ENCODE results near the gene GRID1. TPM values are rescaled to one million over a fixed set of nuclear protein-coding genes. Genes with fewer than 3 reads are reported as not detected.

GRID1 gene
- total and polyA plus RNA-seq, 2 experiments from 2014 or later, result not detected

DNA sequence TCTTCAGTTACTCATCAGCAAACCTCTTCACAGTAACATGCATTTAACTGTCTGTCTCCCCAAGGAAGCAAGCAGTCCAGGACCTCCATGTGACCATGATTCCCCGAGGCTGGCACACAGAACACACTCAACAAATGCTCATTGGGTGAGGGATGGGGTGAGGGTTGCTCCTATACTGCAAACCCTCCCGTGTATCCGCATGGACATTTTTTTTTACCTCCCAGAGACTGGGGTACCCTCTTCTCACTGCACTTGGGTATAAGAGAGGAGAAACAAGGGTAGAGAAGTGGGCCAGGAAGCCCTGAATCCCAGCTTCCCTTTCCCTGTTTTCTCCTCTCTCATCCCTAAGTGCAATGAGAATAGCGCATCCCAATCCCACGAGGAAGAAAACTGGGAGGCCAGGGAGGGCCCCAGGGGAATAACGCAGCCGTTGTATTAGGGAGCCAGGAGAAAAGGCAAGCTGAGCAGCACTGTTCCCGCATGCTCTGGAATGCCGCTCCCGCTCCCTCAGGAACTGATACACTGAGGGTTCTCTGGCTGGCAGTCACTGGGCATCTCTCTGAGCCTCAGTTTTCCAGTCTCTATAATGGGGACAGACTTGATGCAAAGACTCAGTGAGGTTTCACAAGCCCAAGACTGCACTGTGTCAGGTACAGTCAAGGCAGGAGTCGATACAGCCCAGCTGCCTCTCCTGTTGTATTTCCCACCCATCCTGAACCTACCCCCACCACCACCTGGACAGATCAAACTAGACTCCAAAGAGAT is 134.6 kb downstream of the GRID1 start:
- Histone ChIP-seq H3K4me2 (ENCODE audit: unreplicated experiment) (no peak overlapping the region), H3K27ac (no peak overlapping the region), H3K9me3 (ENCODE audit: low read depth) (no peaks in the 10 kb centered on the region), H3K4me3 (no peak overlapping the region), H3K27me3 (replicated peaks; ENCODE audit: insufficient read depth) (no peaks in the 10 kb centered on the region), H3K4me1 (ENCODE audit: insufficient read depth) (no peaks in the 10 kb centered on the region), H3F3A (ENCODE audit: insufficient read depth) (no peaks in the 10 kb centered on the region), H2AFZ (no peak overlapping the region), H3K36me3 (ENCODE audit: low read depth) (no peaks in the 10 kb centered on the region), H3K9ac (no peak overlapping the region), H3K79me2 (ENCODE audit: insufficient read depth) (no peaks in the 10 kb centered on the region), H4K20me1 (ENCODE audit: insufficient read depth) (no peaks in the 10 kb centered on the region), H3K9me2 (ENCODE audit: insufficient read depth) (no peaks in the 10 kb centered on the region)
- DNase-seq, result no peak
- WGBS, 2 experiments (ENCODE audit: low coverage in 1 of 2, low lambda C conversion rate in 2 of 2, missing lambda C conversion rate in 2 of 2), result 42 to 45% methylated on average over 10 to 11 of the region's 11 CpGs
- in situ Hi-C loops (cut with MboI), result no loop called here
- TF ChIP-seq EZH2 (IDR thresholded peaks at IDR 0.05; ENCODE audit: insufficient read depth, poor library complexity, severe bottlenecking), result no peak
- no peak for TF ChIP-seq EZH2phosphoT487 (IDR thresholded peaks at IDR 0.05; ENCODE audit: insufficient read depth, low read depth)

DNA sequence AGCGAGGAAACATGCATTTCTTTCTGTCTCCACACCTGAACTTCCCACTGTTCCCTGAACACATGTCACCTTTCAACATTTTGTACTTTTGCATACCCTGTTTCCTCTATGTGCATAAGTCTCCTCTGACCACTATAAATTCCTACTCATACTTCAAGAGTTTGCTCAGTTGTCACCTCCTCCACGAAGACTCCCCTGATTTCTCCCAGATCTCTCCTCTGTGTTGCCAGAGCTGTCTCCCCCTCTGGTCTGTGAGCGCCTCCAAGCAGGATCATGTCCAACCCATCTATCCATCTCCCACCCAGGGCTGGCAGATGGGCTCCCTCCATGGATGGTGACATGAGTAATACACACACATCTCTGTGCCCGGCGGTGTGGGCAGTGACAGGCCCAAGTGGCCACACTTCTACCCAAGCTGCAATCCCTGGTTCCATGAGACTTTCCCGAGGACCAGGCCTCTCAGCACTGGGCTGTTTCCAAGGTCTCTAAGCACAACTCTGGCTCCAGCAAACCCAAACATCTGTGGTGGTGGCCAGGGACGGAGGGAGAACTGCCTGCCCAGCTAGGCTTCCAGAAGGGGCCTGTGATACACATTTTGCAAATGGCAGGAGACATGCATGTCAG is 135.9 kb downstream of the GRID1 start:
- Histone ChIP-seq H3K4me2 (ENCODE audit: unreplicated experiment) (no peak overlapping the region), H4K20me1 (ENCODE audit: insufficient read depth) (no peaks in the 10 kb centered on the region), H3K27me3 (replicated peaks; ENCODE audit: insufficient read depth) (no peaks in the 10 kb centered on the region), H3K9me2 (ENCODE audit: insufficient read depth) (no peaks in the 10 kb centered on the region), H2AFZ (no peak overlapping the region), H3K4me3 (no peak overlapping the region), H3F3A (ENCODE audit: insufficient read depth) (no peaks in the 10 kb centered on the region), H3K36me3 (ENCODE audit: low read depth) (no peaks in the 10 kb centered on the region), H3K4me1 (ENCODE audit: insufficient read depth) (no peaks in the 10 kb centered on the region; the same call in 1 of the 2 replicates), H3K9me3 (ENCODE audit: low read depth) (no peaks in the 10 kb centered on the region), H3K9ac (no peak overlapping the region), H3K79me2 (ENCODE audit: insufficient read depth) (no peaks in the 10 kb centered on the region), H3K27ac (no peak overlapping the region)
- in situ Hi-C loops (cut with MboI), result no loop called here
- DNase-seq, result no peak
- TF ChIP-seq EZH2 (IDR thresholded peaks at IDR 0.05; ENCODE audit: insufficient read depth, poor library complexity, severe bottlenecking) (no peak), EZH2phosphoT487 (IDR thresholded peaks at IDR 0.05; ENCODE audit: insufficient read depth, low read depth) (no peak)
- 47 to 51% methylated on average over 6 to 7 of the region's 7 CpGs for WGBS, 2 experiments (ENCODE audit: low coverage in 1 of 2, low lambda C conversion rate in 2 of 2, missing lambda C conversion rate in 2 of 2)

- Histone ChIP-seq H3K79me2 (ENCODE audit: insufficient read depth) (no peaks in the 10 kb centered on the region), H2AFZ (no peak overlapping the region), H3K27me3 (replicated peaks; ENCODE audit: insufficient read depth) (no peaks in the 10 kb centered on the region), H3K4me2 (ENCODE audit: unreplicated experiment) (no peak overlapping the region), H3K36me3 (ENCODE audit: low read depth) (no peaks in the 10 kb centered on the region), H3K9ac (no peak overlapping the region), H3K9me3 (ENCODE audit: low read depth) (no peaks in the 10 kb centered on the region), H3K4me1 (ENCODE audit: insufficient read depth) (peaks cover 4% of the 10 kb centered on the region), H4K20me1 (ENCODE audit: insufficient read depth) (no peaks in the 10 kb centered on the region), H3K27ac (no peak overlapping the region), H3K4me3 (no peak overlapping the region), H3F3A (ENCODE audit: insufficient read depth) (no peaks in the 10 kb centered on the region), H3K9me2 (ENCODE audit: insufficient read depth) (no peaks in the 10 kb centered on the region)
- no peak for DNase-seq
- in situ Hi-C loops (cut with MboI), result no loop called here
- TF ChIP-seq EZH2 (IDR thresholded peaks at IDR 0.05; ENCODE audit: insufficient read depth, poor library complexity, severe bottlenecking) (no peak), EZH2phosphoT487 (IDR thresholded peaks at IDR 0.05; ENCODE audit: insufficient read depth, low read depth) (no peak)
- WGBS, 2 experiments (ENCODE audit: low coverage in 1 of 2, low lambda C conversion rate in 2 of 2, missing lambda C conversion rate in 2 of 2), result 43 to 44% methylated on average over 5 to 6 of the region's 6 CpGs
These were observed 136.6 kb downstream of the GRID1 start for GRCh38 chr10:86229811-86230556.

DNA sequence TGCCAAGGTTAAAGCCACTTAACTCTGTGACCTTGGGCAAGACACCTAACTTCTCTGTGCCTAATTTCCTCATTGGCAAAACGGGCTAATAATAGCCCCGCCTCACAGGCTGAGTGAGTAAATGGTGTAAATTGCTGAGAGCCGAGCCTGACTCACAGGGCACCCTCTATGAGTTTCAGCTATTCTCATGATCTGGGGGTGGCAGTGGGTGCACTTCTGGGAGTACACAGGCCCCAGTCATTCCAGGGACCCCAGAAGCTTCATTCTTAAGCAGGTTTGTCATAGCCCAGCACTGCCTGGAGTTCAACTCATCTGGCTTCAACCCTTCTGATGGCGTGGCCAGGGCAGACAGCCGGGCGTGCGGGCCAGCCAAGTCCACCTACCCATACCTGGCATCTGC is 137.2 kb downstream of the GRID1 start:
- no peaks in the 10 kb centered on the region for H3K79me2 ChIP-seq (ENCODE audit: insufficient read depth)
- H3K9me3 ChIP-seq (ENCODE audit: low read depth), result no peaks in the 10 kb centered on the region
- H3K9ac ChIP-seq, result no peak overlapping the region
- H3K27me3 ChIP-seq (replicated peaks; ENCODE audit: insufficient read depth), result no peaks in the 10 kb centered on the region
- WGBS, 2 experiments (ENCODE audit: low coverage in 1 of 2, low lambda C conversion rate in 2 of 2, missing lambda C conversion rate in 2 of 2), result 45 to 50% methylated on average over 7 of the region's 7 CpGs
- TF ChIP-seq EZH2phosphoT487 (IDR thresholded peaks at IDR 0.05; ENCODE audit: insufficient read depth, low read depth) (no peak), EZH2 (IDR thresholded peaks at IDR 0.05; ENCODE audit: insufficient read depth, poor library complexity, severe bottlenecking) (no peak)
- H3K9me2 ChIP-seq (ENCODE audit: insufficient read depth), result no peaks in the 10 kb centered on the region
- H3K4me1 ChIP-seq (ENCODE audit: insufficient read depth), result peaks cover 7% of the 10 kb centered on the region
- H3F3A ChIP-seq (ENCODE audit: insufficient read depth), result no peaks in the 10 kb centered on the region
- in situ Hi-C loops (cut with MboI), result no loop called here
- no peaks in the 10 kb centered on the region for H4K20me1 ChIP-seq (ENCODE audit: insufficient read depth)
- H3K4me3 ChIP-seq, result no peak overlapping the region
- H2AFZ ChIP-seq, result no peak overlapping the region
- peak; percentile 57 for DNase-seq
- H3K27ac ChIP-seq, result no peak overlapping the region
- H3K36me3 ChIP-seq (ENCODE audit: low read depth), result no peaks in the 10 kb centered on the region
- H3K4me2 ChIP-seq (ENCODE audit: unreplicated experiment), result no peak overlapping the region
